ENCODE measurements around the gene GLUL.

The GLUL gene

DNA sequence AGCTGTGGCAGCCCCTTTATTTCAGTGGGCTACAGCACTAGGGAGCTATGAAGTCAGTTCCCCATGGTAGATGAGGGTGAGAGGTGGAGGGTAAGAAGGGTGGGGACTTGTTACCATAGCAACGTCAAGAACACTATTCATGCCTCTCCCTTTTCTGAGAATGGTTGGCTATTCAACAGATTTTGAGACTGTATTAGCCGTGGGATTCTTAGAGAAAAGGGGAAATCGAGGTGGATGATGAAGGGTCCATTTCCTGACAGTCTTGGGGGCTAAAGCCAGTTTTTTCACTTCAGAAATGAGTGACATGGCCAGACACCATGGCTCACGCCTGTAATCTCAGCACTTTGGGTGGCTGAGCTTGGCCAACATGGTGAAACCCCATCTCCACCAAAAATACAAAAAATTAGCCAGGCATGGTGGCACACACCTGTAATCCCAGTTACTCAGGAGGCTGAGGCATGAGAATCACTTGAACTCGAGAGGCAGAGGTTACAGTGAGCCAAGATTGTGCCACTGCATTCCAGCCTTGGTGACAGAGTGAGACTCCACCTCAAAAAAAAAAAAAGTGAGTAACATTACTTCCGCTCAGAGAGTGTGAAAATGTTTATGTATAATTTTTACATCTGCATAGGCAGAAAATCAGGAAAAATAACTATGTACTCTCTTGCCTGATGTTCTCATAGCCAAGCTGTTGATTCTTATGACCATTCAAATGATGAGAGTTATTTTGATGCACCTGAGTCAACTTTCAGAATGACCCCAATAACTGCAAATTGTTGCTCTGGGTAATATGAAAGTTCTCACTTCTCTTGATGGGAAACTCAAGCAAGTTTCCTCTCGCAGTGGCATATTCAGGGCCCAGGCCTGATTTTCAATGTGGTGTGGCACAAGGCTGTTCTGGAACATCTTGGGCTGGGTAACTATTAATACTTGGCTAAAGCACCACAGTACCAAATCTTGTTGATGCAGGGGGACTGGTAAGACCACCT is 35.1 kb upstream of the GLUL start:
- H3K4me3 ChIP-seq (replicated peaks; ENCODE audit: low read depth, low read length), result no peak overlapping the region
- no peak for DNase-seq (ENCODE audit: low read depth)
- TF ChIP-seq, protein P1, sequence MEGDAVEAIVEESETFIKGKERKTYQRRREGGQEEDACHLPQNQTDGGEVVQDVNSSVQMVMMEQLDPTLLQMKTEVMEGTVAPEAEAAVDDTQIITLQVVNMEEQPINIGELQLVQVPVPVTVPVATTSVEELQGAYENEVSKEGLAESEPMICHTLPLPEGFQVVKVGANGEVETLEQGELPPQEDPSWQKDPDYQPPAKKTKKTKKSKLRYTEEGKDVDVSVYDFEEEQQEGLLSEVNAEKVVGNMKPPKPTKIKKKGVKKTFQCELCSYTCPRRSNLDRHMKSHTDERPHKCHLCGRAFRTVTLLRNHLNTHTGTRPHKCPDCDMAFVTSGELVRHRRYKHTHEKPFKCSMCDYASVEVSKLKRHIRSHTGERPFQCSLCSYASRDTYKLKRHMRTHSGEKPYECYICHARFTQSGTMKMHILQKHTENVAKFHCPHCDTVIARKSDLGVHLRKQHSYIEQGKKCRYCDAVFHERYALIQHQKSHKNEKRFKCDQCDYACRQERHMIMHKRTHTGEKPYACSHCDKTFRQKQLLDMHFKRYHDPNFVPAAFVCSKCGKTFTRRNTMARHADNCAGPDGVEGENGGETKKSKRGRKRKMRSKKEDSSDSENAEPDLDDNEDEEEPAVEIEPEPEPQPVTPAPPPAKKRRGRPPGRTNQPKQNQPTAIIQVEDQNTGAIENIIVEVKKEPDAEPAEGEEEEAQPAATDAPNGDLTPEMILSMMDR (IDR thresholded peaks at IDR 0.05; ENCODE audit: low read length, missing control alignments), result no peak

DNA sequence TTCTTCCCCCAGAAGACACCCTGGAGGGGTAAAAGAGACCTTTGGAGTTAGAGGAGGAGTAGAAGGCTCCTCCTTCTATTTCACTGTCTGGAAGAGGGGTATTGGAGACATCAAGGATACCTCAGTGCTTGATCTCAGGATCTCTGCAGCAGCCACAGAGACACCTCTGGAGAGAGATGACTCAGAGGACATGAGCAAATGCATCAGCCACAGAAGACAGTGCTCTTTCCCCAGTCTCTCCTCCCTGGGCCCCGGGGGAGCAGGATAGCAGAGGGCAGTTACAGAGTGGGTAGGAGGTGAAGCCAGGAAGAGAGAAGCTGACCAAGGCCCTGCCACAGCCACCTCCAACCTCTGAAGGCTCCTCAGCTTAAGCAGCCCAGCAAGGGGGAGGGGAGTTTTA is 24.2 kb upstream of the GLUL start:
- TF ChIP-seq, protein P1 (IDR thresholded peaks at IDR 0.05; ENCODE audit: low read length, missing control alignments), result no peak
- DNase-seq (ENCODE audit: low read depth), result no peak
- H3K4me3 ChIP-seq (replicated peaks; ENCODE audit: low read depth, low read length), result no peak overlapping the region

DNA sequence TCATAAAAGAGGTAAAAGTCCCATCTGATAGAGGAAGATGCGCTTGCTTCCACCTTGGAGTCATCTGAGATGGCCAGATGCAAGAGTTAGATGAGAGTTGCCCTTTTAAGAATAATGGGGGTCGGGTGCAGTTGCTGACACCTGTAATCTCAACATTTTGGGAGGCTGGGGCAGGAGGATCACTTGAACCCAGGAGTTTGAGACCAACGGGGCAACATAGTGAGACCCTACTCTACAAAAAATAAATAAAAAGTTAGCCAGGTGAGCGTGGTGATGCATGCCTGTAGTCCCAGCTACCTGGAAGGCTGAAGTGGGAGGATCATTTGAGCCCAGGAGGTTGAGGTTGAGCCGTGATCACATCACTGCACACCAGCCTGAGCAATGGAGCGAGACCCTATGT is 22.4 kb upstream of the GLUL start:
- H3K4me3 ChIP-seq (replicated peaks; ENCODE audit: low read depth, low read length), result no peak overlapping the region
- no peak for DNase-seq (ENCODE audit: low read depth)
- TF ChIP-seq, protein P1 (IDR thresholded peaks at IDR 0.05; ENCODE audit: low read length, missing control alignments), result no peak

DNA sequence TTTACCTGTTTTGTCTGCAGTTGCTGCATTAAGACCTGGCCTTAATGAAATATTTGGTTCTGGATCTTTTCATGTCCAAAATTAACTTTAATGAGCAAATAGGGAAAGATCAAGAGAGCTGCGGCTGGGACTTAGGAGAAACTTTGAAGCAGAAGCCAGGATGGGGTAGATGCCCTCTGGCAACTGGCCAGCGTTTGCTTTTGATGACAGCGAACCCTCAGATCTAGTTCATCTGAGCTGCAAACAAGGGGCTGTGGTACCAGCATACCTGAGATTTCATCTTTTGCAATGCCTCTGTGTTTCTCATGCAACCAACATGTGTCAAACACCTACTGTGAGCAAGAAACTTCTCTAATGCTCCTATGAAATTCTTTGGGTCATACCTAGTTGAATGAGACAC is 21.9 kb upstream of the GLUL start:
- DNase-seq (ENCODE audit: low read depth), result no peak
- H3K4me3 ChIP-seq (replicated peaks; ENCODE audit: low read depth, low read length), result no peak overlapping the region
- TF ChIP-seq, protein P1 (IDR thresholded peaks at IDR 0.05; ENCODE audit: low read length, missing control alignments), result no peak

DNA sequence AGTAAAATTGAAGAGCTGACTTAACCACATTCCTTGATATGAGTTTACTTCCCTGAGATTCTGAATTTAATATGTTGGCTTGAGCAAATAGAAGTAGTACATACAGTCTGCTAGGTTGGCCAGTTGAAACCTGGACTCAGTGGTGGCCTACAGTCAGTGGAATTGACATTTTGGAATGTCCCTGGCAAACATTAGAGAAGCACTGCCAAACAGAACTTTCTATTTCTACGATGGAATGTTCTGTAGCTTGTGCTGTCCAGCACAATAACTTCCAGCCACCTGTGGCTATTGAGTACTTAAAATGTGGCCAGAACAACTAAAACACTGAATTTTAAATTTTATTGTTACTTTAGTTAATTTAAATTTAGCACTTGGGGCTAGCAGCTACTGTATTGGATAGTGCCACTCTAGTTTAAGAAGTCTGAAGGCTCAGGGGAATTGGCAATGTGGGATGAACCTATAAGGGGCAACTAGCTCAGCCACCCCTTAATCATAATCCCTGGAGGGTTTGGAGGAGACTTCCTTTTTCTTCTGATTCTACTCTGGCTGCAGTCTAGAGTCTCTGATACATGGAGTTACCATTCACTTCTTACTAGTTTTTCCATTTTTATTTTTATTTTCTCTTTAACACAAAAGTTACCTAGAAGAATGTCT is 19.2 kb upstream of the GLUL start:
- no peak for DNase-seq (ENCODE audit: low read depth)
- no peak overlapping the region for H3K4me3 ChIP-seq (replicated peaks; ENCODE audit: low read depth, low read length)
- TF ChIP-seq, protein P1 (IDR thresholded peaks at IDR 0.05; ENCODE audit: low read length, missing control alignments), result no peak

DNA sequence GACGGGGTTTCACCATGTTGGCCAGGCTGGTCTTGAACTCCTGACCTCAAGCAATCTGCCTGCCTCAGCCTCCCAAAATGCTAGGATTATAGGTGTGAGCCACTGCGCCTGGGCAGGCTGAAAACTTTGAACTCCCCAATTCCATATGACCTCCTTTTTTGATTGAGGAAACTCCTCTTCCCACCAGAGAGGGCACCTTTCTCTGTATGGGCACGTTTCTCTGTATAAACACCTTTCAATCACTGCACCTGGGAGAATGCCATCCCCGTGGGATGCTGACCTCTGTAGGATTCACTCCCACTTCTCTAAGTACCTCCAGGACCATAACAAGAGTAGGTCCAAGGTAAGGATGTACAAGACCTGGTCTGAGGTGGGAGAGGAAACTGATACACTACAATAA is 18.5 kb upstream of the GLUL start:
- DNase-seq (ENCODE audit: low read depth), result no peak
- TF ChIP-seq, protein P1 (IDR thresholded peaks at IDR 0.05; ENCODE audit: low read length, missing control alignments), result no peak
- H3K4me3 ChIP-seq (replicated peaks; ENCODE audit: low read depth, low read length), result no peak overlapping the region

Data from fibroblast of pulmonary artery (primary cell).